K562 (cell line): Measurements from ENCODE around the gene GYPA. TPM values are rescaled to one million over a fixed set of nuclear protein-coding genes. Genes with fewer than 3 reads are reported as not detected.

ENCODE experiments used
- ATAC-seq: fragments of 200-7000 bp; cut with Tn5 transposase; 3 replicates; pipeline ENCODE4 v1.9.1; 2020; ENCODE audit warnings: moderate library complexity
- BruUV-seq: library from RNA; stranded (reverse); fragments of 400-500 nt; replicated peaks from 2 replicates; lab custom pipeline; 2021; lab: Mats Ljungman, UMichigan
- CTCF ChIA-PET: fragments of 300-600 bp; formaldehyde crosslinking; extraction: SDS; loops from one replicate; lab custom pipeline; 2021; ENCODE audit warnings: low intra/inter-chr PET ratio; lab: Yijun Ruan, JAX
- POLR2A ChIA-PET: fragments of 300-600, 350-650 bp; sonication (Branson Sonifier 250); formaldehyde crosslinking; extraction: SDS; loops from one replicate; lab custom pipeline; 2021; ENCODE audit warnings: antibody characterized with exemption, inconsistent platforms; lab: Yijun Ruan, JAX
- DNase-seq, 4 experiments: peaks; one replicate each; pipeline versions ENCODE4 v3.0.0 to v3.0.0-alpha.2; 2011 to 2018; ENCODE audit warnings: low spot score in 3 of 4, mixed read lengths in 3 of 4; ENCODE audit errors: extremely low read depth in 1 of 4
- FAIRE-seq: peaks from 2 replicates; lab custom pipeline; 2011; peaks lifted over from hg19 to GRCh38; lab: Jason Lieb, UNC
- H2AFZ ChIP-seq: 2 replicates; pipeline ENCODE4 v1.6.0; 2011; ENCODE audit warnings: low read depth, low read length, control low read depth, inconsistent platforms
- H3K27ac ChIP-seq: fragments of 200-600 bp; 3 replicates; pipeline ENCODE4 v1.8.0; 2011; ENCODE audit warnings: low read depth, mild to moderate bottlenecking, control low read depth, inconsistent platforms, low read length, moderate library complexity, mixed read lengths; ENCODE audit errors: extremely low read depth
- H3K27me3 ChIP-seq, 2 experiments: fragments of 300-600 bp in 1 of 2; 2 replicates in 1 of 2; 3 replicates in 1 of 2; pipeline versions ENCODE4 v1.6.0 to v1.8.0; 2011; ENCODE audit warnings: inconsistent platforms in 2 of 2, low read length in 2 of 2, mild to moderate bottlenecking in 1 of 2, mixed read lengths in 1 of 2, moderate library complexity in 1 of 2; ENCODE audit not compliant: control insufficient read depth in 2 of 2, insufficient read depth in 2 of 2
- H3K36me3 ChIP-seq: fragments of 300-600 bp; 3 replicates; pipeline ENCODE4 v1.8.0; 2011; ENCODE audit warnings: mild to moderate bottlenecking, low read length, inconsistent platforms; ENCODE audit not compliant: control insufficient read depth, insufficient read depth
- H3K4me1 ChIP-seq, 2 experiments: fragments of 200-600 bp in 1 of 2; replicated peaks in 1 of 2; 2 replicates in 1 of 2; 3 replicates in 1 of 2; pipeline versions ENCODE4 v1.5.1 to v1.8.0; 2011; ENCODE audit warnings: inconsistent platforms in 2 of 2, low read length in 2 of 2, mild to moderate bottlenecking in 1 of 2, mixed read lengths in 1 of 2, moderate library complexity in 1 of 2; ENCODE audit not compliant: control insufficient read depth in 2 of 2, insufficient read depth in 2 of 2
- H3K4me2 ChIP-seq: 2 replicates; pipeline ENCODE4 v1.6.1; 2011; ENCODE audit warnings: low read length, control low read depth, inconsistent platforms, mixed read lengths; ENCODE audit not compliant: insufficient read depth
- H3K4me3 ChIP-seq: fragments of 200-600 bp; sonication (generic), shearing (Covaris generic); 2 replicates; pipeline ENCODE4 v1.5.1; 2016; ENCODE audit warnings: control low read depth, inconsistent platforms
- H3K79me2 ChIP-seq: fragments of 200-600 bp; 3 replicates; pipeline ENCODE4 v1.8.0; 2011; ENCODE audit warnings: low read length, inconsistent platforms; ENCODE audit not compliant: control insufficient read depth, insufficient read depth
- H3K9ac ChIP-seq, 2 experiments: 2 replicates each; pipeline versions ENCODE4 v1.6.0 to v1.6.1; 2011; ENCODE audit warnings: low read depth in 2 of 2, low read length in 2 of 2, control low read depth in 1 of 2, inconsistent platforms in 1 of 2, mild to moderate bottlenecking in 1 of 2, mixed read lengths in 1 of 2; ENCODE audit not compliant: insufficient read depth in 1 of 2
- H3K9me1 ChIP-seq: one replicate; pipeline ENCODE4 v1.6.0; 2011; ENCODE audit warnings: inconsistent platforms, mild to moderate bottlenecking, low read length, moderate library complexity; ENCODE audit not compliant: control insufficient read depth, insufficient read depth
- H3K9me3 ChIP-seq: replicated peaks from 2 replicates; pipeline ENCODE4 v1.5.1; 2011; ENCODE audit warnings: low read depth, low read length, inconsistent platforms; ENCODE audit not compliant: control insufficient read depth, insufficient read depth
- H4K20me1 ChIP-seq: replicated peaks from 2 replicates; pipeline ENCODE4 v1.6.1; 2011; ENCODE audit warnings: low read length, inconsistent platforms, mixed read lengths; ENCODE audit not compliant: control insufficient read depth, insufficient read depth
- BACH1 ChIP-seq: fragments of 200-800 bp; sonication (Bioruptor generic); IDR thresholded peaks from 2 replicates; pipeline ENCODE4 v1.6.1; 2016; ENCODE audit warnings: missing genetic modification characterization, missing compliant biosample characterization
- CCNT2 ChIP-seq: IDR thresholded peaks from 2 replicates; pipeline ENCODE4 v1.6.1; 2011; ENCODE audit warnings: borderline replicate concordance, low read depth, mild to moderate bottlenecking, moderate library complexity, mixed read lengths, low read length; ENCODE audit not compliant: insufficient read length; ENCODE audit errors: extremely low read depth
- E2F6 ChIP-seq, 2 experiments: IDR thresholded peaks; 2 replicates each; pipeline ENCODE4 v1.6.1; 2011; ENCODE audit warnings: borderline replicate concordance in 1 of 2, control low read depth in 1 of 2, low read depth in 1 of 2, low read length in 1 of 2, mild to moderate bottlenecking in 1 of 2, mixed read lengths in 1 of 2, moderate library complexity in 1 of 2; ENCODE audit not compliant: insufficient read depth in 1 of 2, insufficient read length in 1 of 2, poor library complexity in 1 of 2, severe bottlenecking in 1 of 2; ENCODE audit errors: extremely low read depth in 1 of 2
- ZNF316 ChIP-seq: fragments of 450-650 bp; IDR thresholded peaks from 2 replicates; pipeline ENCODE4 v1.6.1; 2016
- ZNF449 ChIP-seq: fragments of 250-450 bp; sonication (Bioruptor Pico); IDR thresholded peaks from 2 replicates; pipeline ENCODE4 v1.8.0; 2022; ENCODE audit warnings: moderate library complexity, mild to moderate bottlenecking, inconsistent platforms
- WGBS: fragments of 100-300 bp; shearing (Covaris generic); methylation state at CpG from one replicate; pipeline ENCODE4 v1.1.6; 2016; ENCODE audit warnings: low coverage, mixed read lengths; ENCODE audit not compliant: insufficient coverage; ENCODE audit errors: missing lambda C conversion rate; 5-methylcytosine and 5-hydroxymethylcytosine counted together
- in situ Hi-C: fragments of 300-500 bp; cut with MboI; formaldehyde crosslinking; loops from 4 replicates; pipeline ENCODE4 v1.15.0; 2018; ENCODE audit warnings: inconsistent platforms, mixed read lengths
- intact Hi-C: fragments of 100-400 bp; cut with micrococcal nuclease; formaldehyde crosslinking; loops from 2 replicates; pipeline ENCODE4 v1.14.2; 2022
- polyA plus RNA-seq, 8 experiments: library from polyadenylated mRNA; depleted of rRNA in 4 of 8; stranded (reverse) in 5 of 8; unstranded in 3 of 8; fragments of >200 nt; fragmentation: Nextera tagmentation in 2 of 8; fragmentation: Illumina TruSeq in 1 of 8; extraction: Ambion mirVana in 2 of 8; extraction: Trizol in 1 of 8; gene quantifications; 2 replicates each; pipeline versions ENCODE4 v1.2.1 to v1.2.3, GENCODE V29; 2011 to 2014; ENCODE audit warnings: inconsistent platforms in 1 of 8, missing spikeins in 1 of 8
- total RNA-seq, 7 experiments: library from RNA; depleted of rRNA in 6 of 7; stranded (reverse); fragments of >200 nt in 6 of 7; fragmentation: Illumina TruSeq in 2 of 7; extraction: Trizol in 2 of 7; gene quantifications; 2 replicates each; pipeline versions ENCODE4 v1.2.1 to v1.2.3, GENCODE V29; 2011 to 2021; ENCODE audit warnings: low replicate concordance in 1 of 7

Gene GYPA
- total and polyA plus RNA-seq, 9 of the 15 experiments (the other 6 are each of a cell fraction or from before 2014, with no cell fraction given) = 35.3 to 278 (median 122) TPM

GRCh38 chr4:144113546-144113945 lies 27.0 kb downstream of the GYPA start:
- FAIRE-seq = no peak
- no peak overlapping the region for H3K27ac ChIP-seq
- H3K4me1 ChIP-seq = no peaks in the 10 kb centered on the region; a peak in 1 of 5 replicates
- intact Hi-C loops = no loop called here
- H3K9me1 ChIP-seq = no peaks in the 10 kb centered on the region
- H3K4me3 ChIP-seq = no peak overlapping the region
- H3K9ac ChIP-seq = no peak overlapping the region
- DNase-seq = no peak
- H4K20me1 ChIP-seq = no peaks in the 10 kb centered on the region
- peaks cover 29% of the 10 kb centered on the region for H3K36me3 ChIP-seq
- TF ChIP-seq ZNF449 (CRISPR knock-in tag) (no peak), BACH1 (tag) (no peak), ZNF316 (no peak), E2F6 (IDR thresholded peaks at IDR 0.05; ENCODE audit: borderline replicate concordance in 1 of 2, extremely low read depth in 1 of 2, insufficient read depth in 1 of 2, insufficient read length in 1 of 2, low read depth in 1 of 2, low read length in 1 of 2, poor library complexity in 1 of 2, severe bottlenecking in 1 of 2) (no peak), CCNT2 (no peak)
- no peaks in the 10 kb centered on the region for H3K27me3 ChIP-seq
- ChIA-PET POLR2A (no interaction called here), CTCF (interaction anchor here (0.7 kb wide), 1 partner anchor 258 kb away, joined by 4 read pairs; no protein-coding TSS in a partner anchor)
- no TSS peak for BruUV-seq
- no peak for ATAC-seq
- WGBS = 65% methylated on average over 2 of the region's 2 CpGs
- no peaks in the 10 kb centered on the region; the same call in 2 of the 3 replicates for H3K79me2 ChIP-seq
- in situ Hi-C loops = no loop called here
- H2AFZ ChIP-seq = no peak overlapping the region
- H3K4me2 ChIP-seq = no peak overlapping the region
- no peaks in the 10 kb centered on the region for H3K9me3 ChIP-seq
